Spleen (tissue), 11 donors: Measurements from ENCODE around the gene FADS2. TPM values are rescaled to one million over a fixed set of nuclear protein-coding genes. Genes with fewer than 3 reads are reported as not detected.

ENCODE experiments used
- DNase-seq: peaks from one replicate; pipeline ENCODE4 v3.0.0-alpha.2; 2020
- H3K27ac ChIP-seq, 8 donors: fragments of 200-600 bp; sonication (generic) in 7 of 8; 1 replicate in 4 of 8; 2 replicates in 4 of 8; pipeline versions ENCODE4 v1.5.0 to v1.8.0; 2016 to 2021; ENCODE audit warnings: inconsistent platforms in 4 of 8, mild to moderate bottlenecking in 4 of 8, moderate library complexity in 1 of 8
- H3K27me3 ChIP-seq, 7 donors: fragments of 200-600 bp; sonication (generic) in 6 of 7; replicated peaks in 1 of 7; 1 replicate in 4 of 7; 2 replicates in 3 of 7; pipeline versions ENCODE4 v1.5.0 to v1.8.0; 2016 to 2021; ENCODE audit warnings: inconsistent platforms in 3 of 7, mild to moderate bottlenecking in 1 of 7
- H3K36me3 ChIP-seq, 6 donors: fragments of 200-600 bp; sonication (generic) in 5 of 6; 1 replicate in 4 of 6; 2 replicates in 2 of 6; pipeline versions ENCODE4 v1.5.0 to v1.8.0; 2016 to 2021; ENCODE audit warnings: inconsistent platforms in 2 of 6
- H3K4me1 ChIP-seq, 6 donors: fragments of 200-600 bp; sonication (generic) in 5 of 6; 1 replicate in 3 of 6; 2 replicates in 3 of 6; pipeline versions ENCODE4 v1.5.0 to v1.8.0; 2016 to 2021; ENCODE audit warnings: inconsistent platforms in 3 of 6
- H3K4me3 ChIP-seq, 8 donors: fragments of 200-600 bp; sonication (generic) in 7 of 8; 1 replicate in 4 of 8; 2 replicates in 4 of 8; pipeline versions ENCODE4 v1.5.0 to v1.8.0; 2016 to 2021; ENCODE audit warnings: inconsistent platforms in 4 of 8, mild to moderate bottlenecking in 4 of 8, moderate library complexity in 2 of 8
- H3K9me3 ChIP-seq, 8 donors: fragments of 200-600 bp; sonication (generic) in 7 of 8; 1 replicate in 4 of 8; 2 replicates in 4 of 8; pipeline versions ENCODE4 v1.5.0 to v1.8.0; 2016 to 2021; ENCODE audit warnings: inconsistent platforms in 4 of 8
- CTCF ChIP-seq, 11 experiments: fragments of 200-600 bp in 7 of 11; fragments of 450-650 bp in 4 of 11; sonication (generic) in 4 of 11; IDR thresholded peaks in 8 of 11; conservative IDR thresholded peaks in 3 of 11; 1 replicate in 7 of 11; 2 replicates in 4 of 11; pipeline versions ENCODE4 v1.4.0 to v1.8.0; 2016 to 2021; ENCODE audit warnings: antibody characterized with exemption in 11 of 11, inconsistent platforms in 4 of 11, mild to moderate bottlenecking in 1 of 11
- POLR2A ChIP-seq, 3 donors: fragments of 450-650 bp; IDR thresholded peaks; one replicate each; pipeline ENCODE4 v1.5.1; 2017; ENCODE audit warnings: antibody characterized with exemption in 3 of 3, mild to moderate bottlenecking in 1 of 3
- POLR2AphosphoS5 ChIP-seq, 3 donors: sonication (generic); formaldehyde crosslinking; IDR thresholded peaks; one replicate each; pipeline ENCODE4 v1.5.1; 2017; ENCODE audit warnings: antibody characterized with exemption in 3 of 3
- WGBS, 5 donors: extraction: QIAGEN DNeasy Blood & Tissue Kit in 3 of 5; methylation state at CpG; one replicate each; pipeline versions ENCODE4 v1.1.5 to v1.1.7; 2013 to 2018; 5-methylcytosine and 5-hydroxymethylcytosine counted together
- intact Hi-C: fragments of 100-400 bp; cut with DNase I; formaldehyde crosslinking; loops from one replicate; pipeline ENCODE4 v1.15.0; 2023; ENCODE audit warnings: low total_unique reads
- polyA plus RNA-seq, 3 donors: library from polyadenylated mRNA; stranded (reverse); fragments of 200-250 nt; gene quantifications; one replicate each; pipeline ENCODE4 v1.2.1, GENCODE V29; 2013
- total RNA-seq, 7 donors: library from RNA; depleted of rRNA in 3 of 7; stranded (reverse); fragments of >200 nt in 3 of 7; fragmentation: NEBNext Ultra II Directional in 4 of 7; extraction: Animal tissue kit (Norgen Biotek cat#: 25700) in 4 of 7; gene quantifications; one replicate each; pipeline versions ENCODE4 v1.1.0 to v1.2.1, GENCODE V29; 2016 to 2021
- donor health status: healthy with polysubstance abuse.
- donor health status: DM: no; HTN: no; CAD: no; lungs with moderate emphysema.
- donor health status: DM: no; HTN: no; CAD: no.
- donor health status: Bipolar disorder and iron deficiency.
- donor health status: healthy.
- donor health status: DM: no; HTN: no; CAD: no.
- donor health status: DM: yes; HTN: yes; CAD: no.

Gene FADS2
- total and polyA plus RNA-seq, 10 donors, result 2.8 to 20.6 (median 12.9) TPM

GRCh38 chr11:61912530-61912898 is 84.4 kb downstream of the FADS2 start:
- peak overlapping the region in 1 of 8 donors; percentile 12 for H3K4me3 ChIP-seq
- peaks cover 0 to 26% (median 12%) of the 10 kb centered on the region in 7 donors for H3K27me3 ChIP-seq
- peak; percentile 85 for DNase-seq
- TF ChIP-seq POLR2A (IDR thresholded peaks at IDR 0.05), result no peak
- peak in 2 of 3 donors; percentile 20 to 78 for TF ChIP-seq POLR2AphosphoS5 (IDR thresholded peaks at IDR 0.05)
- peak in 2 of 11 experiments; percentile 19 to 26 for TF ChIP-seq CTCF (IDR thresholded peaks at IDR 0.05 in 8 of 11, conservative IDR thresholded peaks at IDR 0.05 in 3 of 11)
- no peaks in the 10 kb centered on the region for H3K9me3 ChIP-seq
- intact Hi-C loops, result no loop called here
- peaks cover 6 to 82% (median 50%) of the 10 kb centered on the region in 6 donors for H3K4me1 ChIP-seq
- peaks cover 0 to 9% (median 0%) of the 10 kb centered on the region in 6 donors for H3K36me3 ChIP-seq
- WGBS, 5 donors, result 50 to 61% (median 55%) methylated on average over 6 of the region's 6 CpGs
- H3K27ac ChIP-seq, result peak overlapping the region in 4 of 8 donors; percentile 35 to 82 (median 58)

- Histone ChIP-seq H3K4me1 (peaks cover 8 to 88% (median 56%) of the 10 kb centered on the region in 6 donors), H3K27ac (peak overlapping the region in 4 of 8 donors; percentile 25 to 82 (median 46)), H3K4me3 (no peak overlapping the region), H3K9me3 (no peaks in the 10 kb centered on the region), H3K36me3 (peaks cover 0 to 3% (median 0%) of the 10 kb centered on the region in 6 donors), H3K27me3 (peaks cover 0 to 33% (median 17%) of the 10 kb centered on the region in 7 donors)
- DNase-seq, result peak; percentile 67
- intact Hi-C loops, result no loop called here
- WGBS, 5 donors, result 71 to 91% (median 79%) methylated on average over 18 of the region's 18 CpGs
- TF ChIP-seq POLR2A (IDR thresholded peaks at IDR 0.05) (no peak), CTCF (IDR thresholded peaks at IDR 0.05 in 8 of 11, conservative IDR thresholded peaks at IDR 0.05 in 3 of 11) (no peak), POLR2AphosphoS5 (IDR thresholded peaks at IDR 0.05) (no peak)
Measured at GRCh38 chr11:61912991-61913698, 85.0 kb downstream of the FADS2 start.

- H3K27me3 ChIP-seq, result peaks cover 0 to 40% (median 22%) of the 10 kb centered on the region in 7 donors
- H3K36me3 ChIP-seq, result no peaks in the 10 kb centered on the region
- H3K4me3 ChIP-seq, result no peak overlapping the region
- TF ChIP-seq CTCF (IDR thresholded peaks at IDR 0.05 in 8 of 11, conservative IDR thresholded peaks at IDR 0.05 in 3 of 11) (no peak), POLR2AphosphoS5 (IDR thresholded peaks at IDR 0.05) (no peak), POLR2A (IDR thresholded peaks at IDR 0.05) (no peak)
- intact Hi-C loops, result no loop called here
- DNase-seq, result peak; percentile 30
- WGBS, 5 donors, result 82 to 90% (median 85%) methylated on average over 7 to 8 of the region's 8 CpGs
- H3K9me3 ChIP-seq, result no peaks in the 10 kb centered on the region
- peak overlapping the region in 3 of 8 donors; percentile 15 to 82 (median 82) for H3K27ac ChIP-seq
- peaks cover 8 to 89% (median 59%) of the 10 kb centered on the region in 6 donors for H3K4me1 ChIP-seq
Measured at GRCh38 chr11:61913699-61914395, 85.7 kb downstream of the FADS2 start.
